Smooth muscle cell (in vitro differentiated cells): ENCODE data around the gene IMMP2L. TPM values are rescaled to one million over a fixed set of nuclear protein-coding genes. Genes with fewer than 3 reads are reported as not detected.

Experiments
- DNase-seq: peaks from one replicate; lab custom pipeline; 2025; ENCODE audit not compliant: unreplicated experiment; lab: John Stamatoyannopoulos, UW
- H2AFZ ChIP-seq: fragments of 200-600 bp; sonication (generic); 2 replicates; pipeline ENCODE4 v1.6.0; 2016; ENCODE audit warnings: antibody characterized with exemption, low read depth, mild to moderate bottlenecking
- H3F3A ChIP-seq: fragments of 200-600 bp; sonication (generic); 2 replicates; pipeline ENCODE4 v1.6.0; 2017; ENCODE audit warnings: antibody characterized with exemption, low read depth
- H3K27ac ChIP-seq: fragments of 200-600 bp; sonication (generic); 2 replicates; pipeline ENCODE4 v1.5.1; 2016; ENCODE audit warnings: low read depth, mild to moderate bottlenecking
- H3K27me3 ChIP-seq: fragments of 200-600 bp; sonication (generic); 2 replicates; pipeline ENCODE4 v1.6.1; 2016; ENCODE audit warnings: low read depth, mild to moderate bottlenecking
- H3K36me3 ChIP-seq: fragments of 200-600 bp; sonication (generic); 2 replicates; pipeline ENCODE4 v1.5.1; 2016; ENCODE audit warnings: low read depth
- H3K4me1 ChIP-seq: fragments of 200-600 bp; sonication (generic); 2 replicates; pipeline ENCODE4 v1.5.1; 2016; ENCODE audit warnings: low read depth
- H3K4me2 ChIP-seq: fragments of 200-600 bp; sonication (generic); 2 replicates; pipeline ENCODE4 v1.6.0; 2016; ENCODE audit warnings: mild to moderate bottlenecking
- H3K4me3 ChIP-seq: fragments of 200-600 bp; sonication (generic); 2 replicates; pipeline ENCODE4 v1.5.1; 2016; ENCODE audit warnings: mild to moderate bottlenecking
- H3K79me2 ChIP-seq: fragments of 200-600 bp; sonication (generic); 2 replicates; pipeline ENCODE4 v1.6.0; 2016; ENCODE audit warnings: low read depth, mild to moderate bottlenecking
- H3K9ac ChIP-seq: fragments of 200-600 bp; sonication (generic); 2 replicates; pipeline ENCODE4 v1.6.0; 2016; ENCODE audit warnings: low read depth
- H3K9me3 ChIP-seq: fragments of 200-600 bp; sonication (generic); replicated peaks from 2 replicates; pipeline ENCODE4 v1.5.1; 2016; ENCODE audit warnings: low read depth
- H4K20me1 ChIP-seq: fragments of 200-600 bp; sonication (generic); 2 replicates; pipeline ENCODE4 v1.6.0; 2016; ENCODE audit warnings: low read depth
- WGBS: methylation state at CpG from one replicate; pipeline ENCODE4 v1.1.7; 2016; ENCODE audit warnings: low lambda C conversion rate; 5-methylcytosine and 5-hydroxymethylcytosine counted together
- polyA plus RNA-seq: library from polyadenylated mRNA; unstranded; fragments of >200 nt; fragmentation: Nextera tagmentation; extraction: Ambion mirVana; gene quantifications from 2 replicates; pipeline ENCODE4 v1.2.1, GENCODE V29; 2016
- total RNA-seq: library from RNA; depleted of rRNA; stranded (reverse); fragments of >200 nt; gene quantifications from 2 replicates; pipeline ENCODE4 v1.2.3, GENCODE V29; 2014
- TF ChIP-seq, protein P1 (sequence below): fragments of 200-600 bp; sonication (generic); IDR thresholded peaks from 2 replicates; pipeline ENCODE4 v1.5.1; 2017; ENCODE audit warnings: borderline replicate concordance, mild to moderate bottlenecking, antibody characterized with exemption; ENCODE audit not compliant: insufficient read depth, poor library complexity, severe bottlenecking

IMMP2L gene
- total and polyA plus RNA-seq, 2 experiments from 2014 or later, result 10.9 to 11.1 TPM

GRCh38 chr7:110685899-110686298 lies 876.4 kb downstream of the IMMP2L start:
- no peaks in the 10 kb centered on the region for H3F3A ChIP-seq
- H3K79me2 ChIP-seq, result no peaks in the 10 kb centered on the region
- no peaks in the 10 kb centered on the region for H4K20me1 ChIP-seq
- no peaks in the 10 kb centered on the region for H3K27me3 ChIP-seq
- no peaks in the 10 kb centered on the region for H3K36me3 ChIP-seq
- no peak overlapping the region for H2AFZ ChIP-seq
- no peak overlapping the region for H3K27ac ChIP-seq
- no peak overlapping the region for H3K9ac ChIP-seq
- no peak overlapping the region for H3K4me2 ChIP-seq
- H3K4me1 ChIP-seq, result no peaks in the 10 kb centered on the region
- no peak for DNase-seq
- no peak overlapping the region for H3K4me3 ChIP-seq
- no peaks in the 10 kb centered on the region for H3K9me3 ChIP-seq
- TF ChIP-seq, protein P1, sequence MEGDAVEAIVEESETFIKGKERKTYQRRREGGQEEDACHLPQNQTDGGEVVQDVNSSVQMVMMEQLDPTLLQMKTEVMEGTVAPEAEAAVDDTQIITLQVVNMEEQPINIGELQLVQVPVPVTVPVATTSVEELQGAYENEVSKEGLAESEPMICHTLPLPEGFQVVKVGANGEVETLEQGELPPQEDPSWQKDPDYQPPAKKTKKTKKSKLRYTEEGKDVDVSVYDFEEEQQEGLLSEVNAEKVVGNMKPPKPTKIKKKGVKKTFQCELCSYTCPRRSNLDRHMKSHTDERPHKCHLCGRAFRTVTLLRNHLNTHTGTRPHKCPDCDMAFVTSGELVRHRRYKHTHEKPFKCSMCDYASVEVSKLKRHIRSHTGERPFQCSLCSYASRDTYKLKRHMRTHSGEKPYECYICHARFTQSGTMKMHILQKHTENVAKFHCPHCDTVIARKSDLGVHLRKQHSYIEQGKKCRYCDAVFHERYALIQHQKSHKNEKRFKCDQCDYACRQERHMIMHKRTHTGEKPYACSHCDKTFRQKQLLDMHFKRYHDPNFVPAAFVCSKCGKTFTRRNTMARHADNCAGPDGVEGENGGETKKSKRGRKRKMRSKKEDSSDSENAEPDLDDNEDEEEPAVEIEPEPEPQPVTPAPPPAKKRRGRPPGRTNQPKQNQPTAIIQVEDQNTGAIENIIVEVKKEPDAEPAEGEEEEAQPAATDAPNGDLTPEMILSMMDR, result no peak

GRCh38 chr7:110681941-110682340 lies 880.4 kb downstream of the IMMP2L start:
- no peak overlapping the region for H2AFZ ChIP-seq
- TF ChIP-seq, protein P1, result no peak
- no peak overlapping the region for H3K27ac ChIP-seq
- no peak overlapping the region for H3K4me3 ChIP-seq
- no peaks in the 10 kb centered on the region for H3K4me1 ChIP-seq
- no peaks in the 10 kb centered on the region for H3K9me3 ChIP-seq
- H3K4me2 ChIP-seq, result no peak overlapping the region
- H3F3A ChIP-seq, result no peaks in the 10 kb centered on the region
- DNase-seq, result no peak
- no peak overlapping the region for H3K9ac ChIP-seq
- no peaks in the 10 kb centered on the region for H4K20me1 ChIP-seq
- WGBS, result 31% methylated on average over 1 of the region's 1 CpG
- no peaks in the 10 kb centered on the region for H3K36me3 ChIP-seq
- H3K79me2 ChIP-seq, result no peaks in the 10 kb centered on the region
- no peaks in the 10 kb centered on the region for H3K27me3 ChIP-seq

- Histone ChIP-seq H3K36me3 (no peaks in the 10 kb centered on the region), H4K20me1 (no peaks in the 10 kb centered on the region), H3F3A (no peaks in the 10 kb centered on the region), H3K4me3 (no peak overlapping the region), H3K4me1 (no peaks in the 10 kb centered on the region), H3K27ac (no peak overlapping the region), H3K27me3 (no peaks in the 10 kb centered on the region), H2AFZ (no peak overlapping the region), H3K9ac (no peak overlapping the region), H3K79me2 (no peaks in the 10 kb centered on the region), H3K4me2 (no peak overlapping the region), H3K9me3 (no peaks in the 10 kb centered on the region)
- DNase-seq, result no peak
- TF ChIP-seq, protein P1, result no peak
- WGBS, result 36% methylated on average over 5 of the region's 5 CpGs
Measured at GRCh38 chr7:110677405-110677804, 884.9 kb downstream of the IMMP2L start.

DNA sequence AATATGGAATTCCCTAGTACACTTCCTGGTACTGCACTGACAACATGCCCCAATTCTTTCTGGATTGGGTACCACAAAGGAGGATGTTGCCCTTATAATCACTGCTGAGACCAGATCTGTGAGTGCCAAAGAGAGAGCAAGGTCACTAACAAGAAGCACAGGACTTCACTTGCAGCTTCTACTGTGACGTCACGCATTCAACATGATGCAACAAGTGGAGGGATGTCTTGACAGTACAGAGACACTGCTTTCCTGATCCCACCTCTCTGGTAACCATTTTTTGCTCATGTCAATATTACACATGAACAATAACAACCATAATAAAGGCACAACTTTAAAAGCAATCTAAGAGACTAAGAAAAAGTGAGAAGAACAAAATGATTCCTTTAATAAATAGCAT lies 885.5 kb downstream of the IMMP2L start:
- Histone ChIP-seq H3K4me3 (no peak overlapping the region), H2AFZ (no peak overlapping the region), H3K9ac (no peak overlapping the region), H3K9me3 (no peaks in the 10 kb centered on the region), H4K20me1 (no peaks in the 10 kb centered on the region), H3K79me2 (no peaks in the 10 kb centered on the region), H3K27me3 (no peaks in the 10 kb centered on the region), H3K27ac (no peak overlapping the region), H3F3A (no peaks in the 10 kb centered on the region), H3K4me1 (no peaks in the 10 kb centered on the region), H3K4me2 (no peak overlapping the region), H3K36me3 (no peaks in the 10 kb centered on the region)
- DNase-seq, result no peak
- WGBS, result 85% methylated on average over 2 of the region's 2 CpGs
- TF ChIP-seq, protein P1, result no peak
